Liver (tissue), 9 donors: Measurements from ENCODE around the gene OGFOD3. TPM values are rescaled to one million over a fixed set of nuclear protein-coding genes. Genes with fewer than 3 reads are reported as not detected.

Experiments used
- DNase-seq: peaks from one replicate; pipeline ENCODE4 v3.0.0-alpha.2; 2017; ENCODE audit warnings: low spot score
- H3K27ac ChIP-seq, 2 donors: one replicate each; pipeline ENCODE4 v1.7.0; 2013; ENCODE audit warnings: inconsistent platforms in 2 of 2, low read length in 2 of 2, control low read depth in 1 of 2, low read depth in 1 of 2, mild to moderate bottlenecking in 1 of 2
- H3K27me3 ChIP-seq, 4 donors: one replicate each; pipeline versions ENCODE4 v1.6.1 to v1.7.0; 2013; ENCODE audit warnings: low read length in 3 of 4, inconsistent platforms in 1 of 4, mild to moderate bottlenecking in 1 of 4, moderate library complexity in 1 of 4; ENCODE audit not compliant: control insufficient read depth in 4 of 4, insufficient read depth in 4 of 4
- H3K36me3 ChIP-seq, 4 donors: one replicate each; pipeline versions ENCODE4 v1.6.1 to v1.7.0; 2013; ENCODE audit warnings: low read length in 3 of 4, mild to moderate bottlenecking in 3 of 4, low read depth in 1 of 4, moderate library complexity in 1 of 4; ENCODE audit not compliant: control insufficient read depth in 4 of 4, insufficient read depth in 3 of 4
- H3K4me1 ChIP-seq, 4 donors: one replicate each; pipeline versions ENCODE4 v1.6.1 to v1.7.0; 2013; ENCODE audit warnings: low read length in 3 of 4, mild to moderate bottlenecking in 3 of 4, moderate library complexity in 1 of 4; ENCODE audit not compliant: control insufficient read depth in 4 of 4, insufficient read depth in 4 of 4
- H3K4me3 ChIP-seq, 3 donors: one replicate each; pipeline versions ENCODE4 v1.6.1 to v1.7.0; 2013; ENCODE audit warnings: low read length in 3 of 3, control low read depth in 1 of 3, low read depth in 1 of 3, mild to moderate bottlenecking in 1 of 3
- H3K9ac ChIP-seq, 2 donors: one replicate each; pipeline ENCODE4 v1.7.0; 2013; ENCODE audit warnings: low read length in 2 of 2, mild to moderate bottlenecking in 2 of 2, moderate library complexity in 2 of 2, control low read depth in 1 of 2, low read depth in 1 of 2
- H3K9me3 ChIP-seq, 4 donors: one replicate each; pipeline versions ENCODE4 v1.6.1 to v1.7.0; 2013; ENCODE audit warnings: low read length in 3 of 4; ENCODE audit not compliant: control insufficient read depth in 4 of 4
- ATF3 ChIP-seq: IDR thresholded peaks from 2 replicates; pipeline ENCODE4 v1.6.1; 2016; ENCODE audit warnings: antibody characterized with exemption
- CTCF ChIP-seq: fragments of 150-350 bp; IDR thresholded peaks from 2 replicates; pipeline ENCODE4 v1.5.1; 2017; ENCODE audit warnings: improper control_type of control experiment, low read depth, low read length; ENCODE audit not compliant: missing input control
- FOXA1 ChIP-seq: IDR thresholded peaks from 2 replicates; pipeline ENCODE4 v1.6.1; 2016; ENCODE audit warnings: antibody characterized with exemption
- GABPA ChIP-seq, 2 donors: IDR thresholded peaks in 1 of 2; conservative IDR thresholded peaks in 1 of 2; 2 replicates each; pipeline ENCODE4 v1.6.1; 2016; ENCODE audit warnings: antibody characterized with exemption in 2 of 2, mild to moderate bottlenecking in 1 of 2, moderate library complexity in 1 of 2
- JUND ChIP-seq, 2 donors: IDR thresholded peaks; 2 replicates each; pipeline ENCODE4 v1.6.1; 2016; ENCODE audit warnings: antibody characterized with exemption in 2 of 2
- NR2F2 ChIP-seq: IDR thresholded peaks from 2 replicates; pipeline ENCODE4 v1.6.1; 2016; ENCODE audit warnings: antibody characterized with exemption
- RXRA ChIP-seq, 2 donors: IDR thresholded peaks; 2 replicates each; pipeline ENCODE4 v1.6.1; 2017 to 2018; ENCODE audit warnings: antibody characterized with exemption in 2 of 2, mild to moderate bottlenecking in 1 of 2
- TAF1 ChIP-seq: conservative IDR thresholded peaks from 2 replicates; pipeline ENCODE4 v1.6.1; 2016; ENCODE audit warnings: antibody characterized with exemption, mild to moderate bottlenecking
- ZBTB33 ChIP-seq: IDR thresholded peaks from 2 replicates; pipeline ENCODE4 v1.6.1; 2016; ENCODE audit warnings: antibody characterized with exemption
- WGBS: extraction: QIAGEN DNeasy Blood & Tissue Kit; methylation state at CpG from one replicate; pipeline ENCODE4 v1.1.7; 2013; 5-methylcytosine and 5-hydroxymethylcytosine counted together
- polyA plus RNA-seq, 2 donors: library from polyadenylated mRNA; stranded (reverse) in 1 of 2; unstranded in 1 of 2; fragments of 200-250 nt in 1 of 2; fragments of >200 nt in 1 of 2; fragmentation: Nextera tagmentation in 1 of 2; extraction: Ambion mirVana in 1 of 2; gene quantifications; one replicate each; pipeline versions ENCODE4 v1.2.1 to v1.2.3, GENCODE V29; 2013 to 2015
- total RNA-seq, 2 donors: library from RNA; depleted of rRNA; stranded (reverse); fragments of >200 nt; gene quantifications; one replicate each; pipeline ENCODE4 v1.2.3, GENCODE V29; 2014
- TF ChIP-seq, protein P1 (sequence below): IDR thresholded peaks from 2 replicates; pipeline ENCODE4 v1.6.1; 2016; ENCODE audit warnings: antibody characterized with exemption
- TF ChIP-seq, protein P2 (sequence below): IDR thresholded peaks from 2 replicates; pipeline ENCODE4 v1.6.1; 2016; ENCODE audit warnings: antibody characterized with exemption, mild to moderate bottlenecking
- donor health status: healthy.
- donor health status: healthy.
- donor health status: healthy.
- donor health status: healthy.
- donor health status: healthy.

Gene OGFOD3
- total and polyA plus RNA-seq, 4 donors = 15.0 to 23.2 (median 18.5) TPM

GRCh38 chr17:82390860-82391435 is 27.4 kb downstream of the OGFOD3 start:
- Histone ChIP-seq H3K27ac (no peak overlapping the region), H3K27me3 (no peaks in the 10 kb centered on the region), H3K4me3 (no peak overlapping the region), H3K9me3 (no peaks in the 10 kb centered on the region), H3K36me3 (peaks cover 0 to 9% (median 6%) of the 10 kb centered on the region in 4 donors), H3K4me1 (no peaks in the 10 kb centered on the region), H3K9ac (no peak overlapping the region)
- DNase-seq = no peak
- TF ChIP-seq CTCF = no peak
- no peak for TF ChIP-seq JUND (IDR thresholded peaks at IDR 0.05)
- no peak for TF ChIP-seq TAF1
- TF ChIP-seq GABPA (IDR thresholded peaks at IDR 0.05 in 1 of 2, conservative IDR thresholded peaks at IDR 0.05 in 1 of 2) = no peak
- TF ChIP-seq, protein P1, sequence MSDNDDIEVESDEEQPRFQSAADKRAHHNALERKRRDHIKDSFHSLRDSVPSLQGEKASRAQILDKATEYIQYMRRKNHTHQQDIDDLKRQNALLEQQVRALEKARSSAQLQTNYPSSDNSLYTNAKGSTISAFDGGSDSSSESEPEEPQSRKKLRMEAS = no peak
- TF ChIP-seq, protein P2, sequence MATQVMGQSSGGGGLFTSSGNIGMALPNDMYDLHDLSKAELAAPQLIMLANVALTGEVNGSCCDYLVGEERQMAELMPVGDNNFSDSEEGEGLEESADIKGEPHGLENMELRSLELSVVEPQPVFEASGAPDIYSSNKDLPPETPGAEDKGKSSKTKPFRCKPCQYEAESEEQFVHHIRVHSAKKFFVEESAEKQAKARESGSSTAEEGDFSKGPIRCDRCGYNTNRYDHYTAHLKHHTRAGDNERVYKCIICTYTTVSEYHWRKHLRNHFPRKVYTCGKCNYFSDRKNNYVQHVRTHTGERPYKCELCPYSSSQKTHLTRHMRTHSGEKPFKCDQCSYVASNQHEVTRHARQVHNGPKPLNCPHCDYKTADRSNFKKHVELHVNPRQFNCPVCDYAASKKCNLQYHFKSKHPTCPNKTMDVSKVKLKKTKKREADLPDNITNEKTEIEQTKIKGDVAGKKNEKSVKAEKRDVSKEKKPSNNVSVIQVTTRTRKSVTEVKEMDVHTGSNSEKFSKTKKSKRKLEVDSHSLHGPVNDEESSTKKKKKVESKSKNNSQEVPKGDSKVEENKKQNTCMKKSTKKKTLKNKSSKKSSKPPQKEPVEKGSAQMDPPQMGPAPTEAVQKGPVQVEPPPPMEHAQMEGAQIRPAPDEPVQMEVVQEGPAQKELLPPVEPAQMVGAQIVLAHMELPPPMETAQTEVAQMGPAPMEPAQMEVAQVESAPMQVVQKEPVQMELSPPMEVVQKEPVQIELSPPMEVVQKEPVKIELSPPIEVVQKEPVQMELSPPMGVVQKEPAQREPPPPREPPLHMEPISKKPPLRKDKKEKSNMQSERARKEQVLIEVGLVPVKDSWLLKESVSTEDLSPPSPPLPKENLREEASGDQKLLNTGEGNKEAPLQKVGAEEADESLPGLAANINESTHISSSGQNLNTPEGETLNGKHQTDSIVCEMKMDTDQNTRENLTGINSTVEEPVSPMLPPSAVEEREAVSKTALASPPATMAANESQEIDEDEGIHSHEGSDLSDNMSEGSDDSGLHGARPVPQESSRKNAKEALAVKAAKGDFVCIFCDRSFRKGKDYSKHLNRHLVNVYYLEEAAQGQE = no peak
- no peak for TF ChIP-seq RXRA (IDR thresholded peaks at IDR 0.05)
- no peak for TF ChIP-seq ZBTB33
- TF ChIP-seq NR2F2 = no peak
- 93% methylated on average over 13 of the region's 13 CpGs for WGBS

DNA sequence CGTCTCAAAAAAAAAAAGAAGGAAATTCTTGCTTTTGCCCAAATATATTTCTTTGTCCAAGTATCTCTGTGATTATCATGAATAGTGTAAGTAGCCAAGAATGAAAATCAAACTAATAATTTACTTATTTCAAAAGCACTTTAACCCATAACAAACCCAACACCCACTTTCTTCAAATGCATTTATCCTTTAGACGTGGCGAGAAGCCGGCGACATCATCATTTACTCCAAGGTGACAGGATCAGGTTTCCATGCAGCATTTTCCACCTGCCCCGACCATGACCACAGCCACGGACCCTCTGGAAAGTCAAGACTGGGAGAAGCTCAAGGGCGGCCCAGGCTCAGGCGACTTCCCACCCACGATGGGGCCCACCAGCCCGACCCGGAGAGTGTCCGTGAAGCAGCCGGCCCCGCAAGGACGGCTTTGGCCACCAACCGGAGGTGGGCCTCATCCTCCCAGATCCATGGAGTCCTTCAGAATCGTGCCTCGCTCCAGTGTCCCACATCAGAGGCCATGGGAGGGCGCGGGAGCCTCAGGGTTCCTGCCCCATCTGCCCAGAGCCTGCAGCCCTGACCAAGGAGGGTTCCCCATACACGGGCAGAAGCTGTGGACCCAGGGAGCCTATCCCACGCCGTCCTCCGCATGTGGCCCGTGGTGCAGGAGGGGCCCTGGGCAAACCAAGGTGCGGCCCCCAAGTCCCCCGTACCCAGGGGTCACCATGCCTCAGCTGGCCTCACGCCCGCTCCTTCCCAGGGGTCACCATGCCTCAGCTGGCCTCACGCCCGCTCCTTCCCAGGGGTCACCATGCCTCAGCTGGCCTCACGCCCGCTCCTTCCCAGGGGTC is 28.1 kb downstream of the OGFOD3 start:
- Histone ChIP-seq H3K9ac (no peak overlapping the region), H3K4me1 (peaks cover under 1 to 5% (median 3%) of the 10 kb centered on the region in 4 donors), H3K9me3 (no peaks in the 10 kb centered on the region), H3K27ac (no peak overlapping the region), H3K27me3 (no peaks in the 10 kb centered on the region), H3K4me3 (no peak overlapping the region), H3K36me3 (peaks cover 0 to 9% (median 6%) of the 10 kb centered on the region in 4 donors)
- TF ChIP-seq FOXA1 (no peak), ATF3 (no peak), CTCF (no peak)
- no peak for DNase-seq
- WGBS = 97% methylated on average over 32 of the region's 34 CpGs
